K562 (cell line): ENCODE measurements around the gene GNAI2. TPM values are rescaled to one million over a fixed set of nuclear protein-coding genes. Genes with fewer than 3 reads are reported as not detected.

Experiments
- ATAC-seq: fragments of 200-7000 bp; cut with Tn5 transposase; 3 replicates; pipeline ENCODE4 v1.9.1; 2020; ENCODE audit warnings: moderate library complexity
- BruUV-seq: library from RNA; stranded (reverse); fragments of 400-500 nt; replicated peaks from 2 replicates; lab custom pipeline; 2021; lab: Mats Ljungman, UMichigan
- CTCF ChIA-PET: fragments of 300-600 bp; formaldehyde crosslinking; extraction: SDS; loops from one replicate; lab custom pipeline; 2021; ENCODE audit warnings: low intra/inter-chr PET ratio; lab: Yijun Ruan, JAX
- POLR2A ChIA-PET: fragments of 300-600, 350-650 bp; sonication (Branson Sonifier 250); formaldehyde crosslinking; extraction: SDS; loops from one replicate; lab custom pipeline; 2021; ENCODE audit warnings: antibody characterized with exemption, inconsistent platforms; lab: Yijun Ruan, JAX
- DNase-seq, 4 experiments: peaks; one replicate each; pipeline versions ENCODE4 v3.0.0 to v3.0.0-alpha.2; 2011 to 2018; ENCODE audit warnings: low spot score in 3 of 4, mixed read lengths in 3 of 4; ENCODE audit errors: extremely low read depth in 1 of 4
- FAIRE-seq: peaks from 2 replicates; lab custom pipeline; 2011; peaks lifted over from hg19 to GRCh38; lab: Jason Lieb, UNC
- H2AFZ ChIP-seq: 2 replicates; pipeline ENCODE4 v1.6.0; 2011; ENCODE audit warnings: low read depth, low read length, control low read depth, inconsistent platforms
- H3K27ac ChIP-seq: fragments of 200-600 bp; 3 replicates; pipeline ENCODE4 v1.8.0; 2011; ENCODE audit warnings: low read depth, mild to moderate bottlenecking, control low read depth, inconsistent platforms, low read length, moderate library complexity, mixed read lengths; ENCODE audit errors: extremely low read depth
- H3K27me3 ChIP-seq, 2 experiments: fragments of 300-600 bp in 1 of 2; 2 replicates in 1 of 2; 3 replicates in 1 of 2; pipeline versions ENCODE4 v1.6.0 to v1.8.0; 2011; ENCODE audit warnings: inconsistent platforms in 2 of 2, low read length in 2 of 2, mild to moderate bottlenecking in 1 of 2, mixed read lengths in 1 of 2, moderate library complexity in 1 of 2; ENCODE audit not compliant: control insufficient read depth in 2 of 2, insufficient read depth in 2 of 2
- H3K36me3 ChIP-seq: fragments of 300-600 bp; 3 replicates; pipeline ENCODE4 v1.8.0; 2011; ENCODE audit warnings: mild to moderate bottlenecking, low read length, inconsistent platforms; ENCODE audit not compliant: control insufficient read depth, insufficient read depth
- H3K4me1 ChIP-seq, 2 experiments: fragments of 200-600 bp in 1 of 2; replicated peaks in 1 of 2; 2 replicates in 1 of 2; 3 replicates in 1 of 2; pipeline versions ENCODE4 v1.5.1 to v1.8.0; 2011; ENCODE audit warnings: inconsistent platforms in 2 of 2, low read length in 2 of 2, mild to moderate bottlenecking in 1 of 2, mixed read lengths in 1 of 2, moderate library complexity in 1 of 2; ENCODE audit not compliant: control insufficient read depth in 2 of 2, insufficient read depth in 2 of 2
- H3K4me2 ChIP-seq: 2 replicates; pipeline ENCODE4 v1.6.1; 2011; ENCODE audit warnings: low read length, control low read depth, inconsistent platforms, mixed read lengths; ENCODE audit not compliant: insufficient read depth
- H3K4me3 ChIP-seq: fragments of 200-600 bp; sonication (generic), shearing (Covaris generic); 2 replicates; pipeline ENCODE4 v1.5.1; 2016; ENCODE audit warnings: control low read depth, inconsistent platforms
- H3K79me2 ChIP-seq: fragments of 200-600 bp; 3 replicates; pipeline ENCODE4 v1.8.0; 2011; ENCODE audit warnings: low read length, inconsistent platforms; ENCODE audit not compliant: control insufficient read depth, insufficient read depth
- H3K9ac ChIP-seq, 2 experiments: 2 replicates each; pipeline versions ENCODE4 v1.6.0 to v1.6.1; 2011; ENCODE audit warnings: low read depth in 2 of 2, low read length in 2 of 2, control low read depth in 1 of 2, inconsistent platforms in 1 of 2, mild to moderate bottlenecking in 1 of 2, mixed read lengths in 1 of 2; ENCODE audit not compliant: insufficient read depth in 1 of 2
- H3K9me1 ChIP-seq: one replicate; pipeline ENCODE4 v1.6.0; 2011; ENCODE audit warnings: inconsistent platforms, mild to moderate bottlenecking, low read length, moderate library complexity; ENCODE audit not compliant: control insufficient read depth, insufficient read depth
- H3K9me3 ChIP-seq: replicated peaks from 2 replicates; pipeline ENCODE4 v1.5.1; 2011; ENCODE audit warnings: low read depth, low read length, inconsistent platforms; ENCODE audit not compliant: control insufficient read depth, insufficient read depth
- H4K20me1 ChIP-seq: replicated peaks from 2 replicates; pipeline ENCODE4 v1.6.1; 2011; ENCODE audit warnings: low read length, inconsistent platforms, mixed read lengths; ENCODE audit not compliant: control insufficient read depth, insufficient read depth
- CBFA2T3 ChIP-seq: fragments of 450-650 bp; IDR thresholded peaks from 2 replicates; pipeline ENCODE4 v1.6.1; 2017
- CBFB ChIP-seq: sonication (generic); formaldehyde crosslinking; IDR thresholded peaks from 2 replicates; pipeline ENCODE4 v1.4.0; 2020; ENCODE audit warnings: mild to moderate bottlenecking, missing genetic modification reagents
- HLTF ChIP-seq: fragments of 450-650 bp; IDR thresholded peaks from 2 replicates; pipeline ENCODE4 v1.6.1; 2016
- KAT2B ChIP-seq: IDR thresholded peaks from one replicate; pipeline ENCODE4 v1.6.1; 2012; ENCODE audit warnings: low read depth, mild to moderate bottlenecking, control low read depth, inconsistent platforms, low read length, moderate library complexity
- KLF10 ChIP-seq: fragments of 250-450 bp; sonication (Bioruptor Pico); IDR thresholded peaks from 2 replicates; pipeline ENCODE4 v1.6.1; 2021; ENCODE audit warnings: matching md5 sums
- KLF16 ChIP-seq: IDR thresholded peaks from 2 replicates; pipeline ENCODE4 v1.6.1; 2016; ENCODE audit warnings: antibody characterized with exemption
- STAG1 ChIP-seq: sonication (generic); formaldehyde crosslinking; IDR thresholded peaks from 2 replicates; pipeline ENCODE4 v1.5.0; 2020; ENCODE audit warnings: missing genetic modification reagents, borderline replicate concordance
- ZNF384 ChIP-seq: IDR thresholded peaks from 2 replicates; pipeline ENCODE4 v1.6.1; 2012; ENCODE audit warnings: low read depth, low read length, improper control_type of control experiment
- ZNF77 ChIP-seq: fragments of 250-450 bp; sonication (Bioruptor Pico); IDR thresholded peaks from 2 replicates; pipeline ENCODE4 v1.5.0; 2020
- WGBS: fragments of 100-300 bp; shearing (Covaris generic); methylation state at CpG from one replicate; pipeline ENCODE4 v1.1.6; 2016; ENCODE audit warnings: low coverage, mixed read lengths; ENCODE audit not compliant: insufficient coverage; ENCODE audit errors: missing lambda C conversion rate; 5-methylcytosine and 5-hydroxymethylcytosine counted together
- in situ Hi-C: fragments of 300-500 bp; cut with MboI; formaldehyde crosslinking; loops from 4 replicates; pipeline ENCODE4 v1.15.0; 2018; ENCODE audit warnings: inconsistent platforms, mixed read lengths
- intact Hi-C: fragments of 100-400 bp; cut with micrococcal nuclease; formaldehyde crosslinking; loops from 2 replicates; pipeline ENCODE4 v1.14.2; 2022
- polyA plus RNA-seq, 8 experiments: library from polyadenylated mRNA; depleted of rRNA in 4 of 8; stranded (reverse) in 5 of 8; unstranded in 3 of 8; fragments of >200 nt; fragmentation: Nextera tagmentation in 2 of 8; fragmentation: Illumina TruSeq in 1 of 8; extraction: Ambion mirVana in 2 of 8; extraction: Trizol in 1 of 8; gene quantifications; 2 replicates each; pipeline versions ENCODE4 v1.2.1 to v1.2.3, GENCODE V29; 2011 to 2014; ENCODE audit warnings: inconsistent platforms in 1 of 8, missing spikeins in 1 of 8
- total RNA-seq, 7 experiments: library from RNA; depleted of rRNA in 6 of 7; stranded (reverse); fragments of >200 nt in 6 of 7; fragmentation: Illumina TruSeq in 2 of 7; extraction: Trizol in 2 of 7; gene quantifications; 2 replicates each; pipeline versions ENCODE4 v1.2.1 to v1.2.3, GENCODE V29; 2011 to 2021; ENCODE audit warnings: low replicate concordance in 1 of 7
- TF ChIP-seq, protein P1 (sequence below): fragments of 450-650 bp; conservative IDR thresholded peaks from 2 replicates; pipeline ENCODE4 v1.6.1; 2016; ENCODE audit warnings: missing genetic modification characterization, low read depth, mild to moderate bottlenecking, control low read depth, missing compliant biosample characterization
- TF ChIP-seq, protein P2 (sequence below), 3 experiments: IDR thresholded peaks in 2 of 3; conservative IDR thresholded peaks in 1 of 3; 2 replicates each; pipeline ENCODE4 v1.5.1; 2011 to 2012; ENCODE audit warnings: low read length in 3 of 3, mild to moderate bottlenecking in 3 of 3, control low read depth in 2 of 3, improper control_type of control experiment in 1 of 3, inconsistent platforms in 1 of 3, low read depth in 1 of 3, mixed read lengths in 1 of 3, moderate library complexity in 1 of 3; ENCODE audit not compliant: insufficient read depth in 2 of 3

The GNAI2 gene
- total and polyA plus RNA-seq, 9 of the 15 experiments (the other 6 are each of a cell fraction or from before 2014, with no cell fraction given), result 1.1 to 72.2 (median 42.7) TPM

DNA sequence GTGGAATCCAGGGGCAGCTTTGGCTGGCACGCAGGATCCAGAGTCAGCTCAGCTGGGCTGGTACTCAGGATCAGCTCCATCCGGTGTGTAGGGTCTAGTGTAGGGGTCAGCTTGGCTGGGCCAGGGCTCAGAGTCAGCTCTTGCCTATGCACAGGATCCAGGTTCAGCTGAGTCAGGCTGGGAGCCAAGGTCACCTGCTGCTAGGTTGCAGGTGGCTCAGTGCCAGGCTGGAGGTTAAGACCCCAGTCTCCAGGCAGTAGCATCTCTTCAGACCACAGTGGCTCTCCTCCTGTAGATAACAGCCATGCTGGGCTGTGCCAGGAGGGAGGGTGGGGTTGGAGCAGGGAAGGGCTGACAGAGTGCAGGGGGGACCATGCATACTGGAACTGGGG is 61.4 kb downstream of the GNAI2 start:
- 100% methylated on average over 2 of the region's 2 CpGs for WGBS

DNA sequence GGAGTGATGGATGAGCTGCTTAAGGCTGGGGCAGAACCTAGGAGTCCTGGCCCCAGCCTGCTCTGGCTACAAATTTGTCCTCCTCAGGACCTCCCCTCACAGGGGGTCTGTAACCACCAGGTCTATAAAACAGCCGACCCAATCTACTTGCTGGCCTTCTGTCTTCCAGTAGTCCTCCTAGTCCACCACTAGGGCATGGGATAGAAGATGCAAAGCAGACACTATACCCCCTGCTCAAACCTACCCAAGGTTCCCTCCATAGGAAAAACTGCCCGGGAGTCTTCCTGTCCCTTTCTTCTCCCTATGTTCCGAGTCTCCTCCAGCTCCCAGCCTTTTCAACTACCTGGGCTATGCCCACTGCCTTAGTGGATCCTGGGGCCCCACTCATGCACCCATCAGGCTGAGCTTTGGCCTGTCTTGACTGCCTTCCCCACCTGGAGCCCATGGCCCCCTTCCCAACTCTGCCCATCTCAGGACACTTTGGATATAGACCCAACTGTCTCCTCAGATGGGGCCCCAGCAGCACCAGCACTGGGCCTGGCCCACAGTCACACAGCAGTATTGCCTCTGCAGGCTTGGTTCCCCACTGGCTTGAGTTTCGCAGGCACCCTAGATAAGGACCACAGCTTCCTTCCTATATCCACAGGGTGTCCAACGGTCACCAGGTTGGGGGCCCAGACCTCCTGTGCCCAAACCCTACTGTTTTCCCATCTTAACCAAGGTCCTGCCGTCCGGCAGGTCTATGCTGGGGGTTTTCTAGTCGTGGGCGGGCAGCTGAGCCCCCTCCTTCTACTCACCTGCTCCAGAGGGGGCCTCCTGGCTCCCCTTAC is 62.1 kb downstream of the GNAI2 start:
- CTCF ChIA-PET, result interaction anchor here (0.7 kb wide), 1 partner anchor 368 kb away, joined by 3 read pairs; no protein-coding TSS in a partner anchor
- Histone ChIP-seq H3K36me3 (peaks cover 19% of the 10 kb centered on the region; the same call in 2 of the 3 replicates), H3K9ac (peak overlapping the region; percentile 66 to 97), H4K20me1 (no peaks in the 10 kb centered on the region), H3K27ac (peak overlapping the region; percentile 76), H2AFZ (no peak overlapping the region; the same call in 1 of the 2 replicates), H3K27me3 (no peaks in the 10 kb centered on the region), H3K4me1 (peaks cover 21 to 70% of the 10 kb centered on the region in 2 experiments; a peak in 4 of 5 replicates), H3K9me3 (no peaks in the 10 kb centered on the region), H3K9me1 (no peaks in the 10 kb centered on the region), H3K4me2 (peak overlapping the region; percentile 86), H3K4me3 (peak overlapping the region; percentile 83), H3K79me2 (peaks cover 46% of the 10 kb centered on the region)
- in situ Hi-C loops (no loop called here), intact Hi-C loops (loop anchor here (2.0 kb wide), 1 partner anchor 31 kb away; the partner anchor contains the start of gene TUSC2)
- peak in 2 of 4 experiments; percentile 36 to 54 for DNase-seq
- ATAC-seq, result no peak
- FAIRE-seq, result peak; percentile 72
- 4% methylated on average over 9 of the region's 9 CpGs for whole genome bisulfite sequencing
- BruUV-seq, result TSS peak; percentile 40
- POLR2A ChIA-PET, result interaction anchor here (1.1 to 1.5 kb wide), 2 partner anchors 11 to 30 kb away, joined by 3 to 8 read pairs; partner anchors contain the start of gene TUSC2
- TF ChIP-seq ZNF384 (no peak), KAT2B (no peak), KLF10 (no peak), CBFA2T3 (peak; percentile 19; the same call in 1 of the 2 replicates), CBFB (CRISPR knock-in tag) (no peak)
- TF ChIP-seq, protein P1, sequence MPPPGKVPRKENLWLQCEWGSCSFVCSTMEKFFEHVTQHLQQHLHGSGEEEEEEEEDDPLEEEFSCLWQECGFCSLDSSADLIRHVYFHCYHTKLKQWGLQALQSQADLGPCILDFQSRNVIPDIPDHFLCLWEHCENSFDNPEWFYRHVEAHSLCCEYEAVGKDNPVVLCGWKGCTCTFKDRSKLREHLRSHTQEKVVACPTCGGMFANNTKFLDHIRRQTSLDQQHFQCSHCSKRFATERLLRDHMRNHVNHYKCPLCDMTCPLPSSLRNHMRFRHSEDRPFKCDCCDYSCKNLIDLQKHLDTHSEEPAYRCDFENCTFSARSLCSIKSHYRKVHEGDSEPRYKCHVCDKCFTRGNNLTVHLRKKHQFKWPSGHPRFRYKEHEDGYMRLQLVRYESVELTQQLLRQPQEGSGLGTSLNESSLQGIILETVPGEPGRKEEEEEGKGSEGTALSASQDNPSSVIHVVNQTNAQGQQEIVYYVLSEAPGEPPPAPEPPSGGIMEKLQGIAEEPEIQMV, result no peak
- TF ChIP-seq, protein P2, sequence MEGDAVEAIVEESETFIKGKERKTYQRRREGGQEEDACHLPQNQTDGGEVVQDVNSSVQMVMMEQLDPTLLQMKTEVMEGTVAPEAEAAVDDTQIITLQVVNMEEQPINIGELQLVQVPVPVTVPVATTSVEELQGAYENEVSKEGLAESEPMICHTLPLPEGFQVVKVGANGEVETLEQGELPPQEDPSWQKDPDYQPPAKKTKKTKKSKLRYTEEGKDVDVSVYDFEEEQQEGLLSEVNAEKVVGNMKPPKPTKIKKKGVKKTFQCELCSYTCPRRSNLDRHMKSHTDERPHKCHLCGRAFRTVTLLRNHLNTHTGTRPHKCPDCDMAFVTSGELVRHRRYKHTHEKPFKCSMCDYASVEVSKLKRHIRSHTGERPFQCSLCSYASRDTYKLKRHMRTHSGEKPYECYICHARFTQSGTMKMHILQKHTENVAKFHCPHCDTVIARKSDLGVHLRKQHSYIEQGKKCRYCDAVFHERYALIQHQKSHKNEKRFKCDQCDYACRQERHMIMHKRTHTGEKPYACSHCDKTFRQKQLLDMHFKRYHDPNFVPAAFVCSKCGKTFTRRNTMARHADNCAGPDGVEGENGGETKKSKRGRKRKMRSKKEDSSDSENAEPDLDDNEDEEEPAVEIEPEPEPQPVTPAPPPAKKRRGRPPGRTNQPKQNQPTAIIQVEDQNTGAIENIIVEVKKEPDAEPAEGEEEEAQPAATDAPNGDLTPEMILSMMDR (IDR thresholded peaks at IDR 0.05 in 2 of 3, conservative IDR thresholded peaks at IDR 0.05 in 1 of 3; ENCODE audit: insufficient read depth in 2 of 3, low read depth in 1 of 3, low read length in 3 of 3), result 0 out of 6 replicates have a peak, but pooled peaks of 1 of the 3 experiments have one; percentile 30

More for the DNA sequence above, 61.4 kb downstream of the GNAI2 start:
- Histone ChIP-seq H3K4me2 (peak overlapping the region; percentile 86; the same call in 1 of the 2 replicates), H3K27ac (no peak overlapping the region), H3K4me3 (no peak overlapping the region), H3K9ac (peak overlapping the region in 1 of 2 experiments; percentile 97; a peak in 2 of 4 replicates), H2AFZ (no peak overlapping the region), H3K9me1 (no peaks in the 10 kb centered on the region), H3K27me3 (no peaks in the 10 kb centered on the region), H4K20me1 (no peaks in the 10 kb centered on the region), H3K9me3 (no peaks in the 10 kb centered on the region), H3K4me1 (peaks cover 27 to 70% of the 10 kb centered on the region in 2 experiments; a peak in 4 of 5 replicates), H3K79me2 (peaks cover 41% of the 10 kb centered on the region), H3K36me3 (peaks cover 19% of the 10 kb centered on the region; the same call in 2 of the 3 replicates)
- ATAC-seq, result no peak
- FAIRE-seq, result no peak
- no peak for DNase-seq
- no peak for TF ChIP-seq KLF16
- TF ChIP-seq STAG1 (CRISPR knock-in tag), result no peak
- TF ChIP-seq ZNF77 (CRISPR knock-in tag), result no peak
- TF ChIP-seq HLTF, result no peak
- intact Hi-C loops, result no loop called here
- ChIA-PET POLR2A (interaction anchor here (0.6 kb wide), 1 partner anchor 1220 kb away, joined by 3 read pairs; no protein-coding TSS in a partner anchor), CTCF (no interaction called here)
- BruUV-seq, result no TSS peak
- in situ Hi-C loops, result no loop called here
